T-helper 22 cell (primary cell): ENCODE measurements around the gene DUSP5.
"Not testable (repeated sequence)": the region's sequence is repeated elsewhere in the genome, so short reads cannot be mapped to it uniquely, and the experiment has no call there.

ENCODE experiments used
- DNase-seq: peaks from one replicate; pipeline ENCODE4 v3.0.0-alpha.2; 2020; ENCODE audit warnings: low read depth

The DUSP5 gene

GRCh38 chr10:110497438-110498086, at the start of gene DUSP5:
TSS of gene DUSP5 (plus strand) at chr10:110497907. CDS start at chr10:110498122, 215 bp downstream.
- DNase-seq: peak; percentile 90

DNA sequence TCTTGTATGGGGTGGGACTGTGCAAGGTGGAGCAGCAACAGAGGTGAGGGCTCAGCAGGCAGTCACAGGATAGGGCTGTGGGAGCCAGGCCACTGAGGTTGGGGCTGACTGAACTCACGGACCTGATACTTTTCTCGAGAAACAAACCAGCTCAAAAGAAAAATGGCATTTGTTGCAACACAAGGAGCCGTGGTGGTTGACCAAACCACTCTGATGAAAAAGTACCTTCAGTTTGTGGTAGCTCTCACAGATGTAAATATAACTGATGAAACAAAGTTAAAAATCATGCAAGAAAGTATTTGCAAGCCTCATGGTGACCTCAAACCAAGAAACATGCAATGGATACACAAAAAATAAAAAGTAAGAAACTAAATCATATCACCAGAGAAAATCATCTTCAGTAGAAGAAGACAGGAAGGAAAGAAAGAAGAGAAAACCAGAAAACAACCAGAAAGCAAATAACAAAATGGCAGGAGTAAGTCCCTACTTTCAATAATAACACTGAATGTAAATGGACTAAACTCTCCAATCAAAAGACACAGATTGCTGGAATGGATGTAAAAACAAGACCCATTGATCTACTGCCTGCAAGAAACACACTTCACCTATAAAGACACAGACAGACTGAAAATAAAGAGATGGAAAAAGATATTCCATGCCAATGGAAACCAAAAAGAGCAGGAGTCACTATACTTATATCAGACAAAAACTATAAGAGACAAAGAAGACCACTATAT, 48.9 kb upstream of the DUSP5 start:
- DNase-seq: no peak

- no peak for DNase-seq
These were observed 42.3 kb upstream of the DUSP5 start for GRCh38 chr10:110455446-110455845.

- DNase-seq: no peak
These were observed 41.7 kb upstream of the DUSP5 start for GRCh38 chr10:110456046-110456445.

DNA sequence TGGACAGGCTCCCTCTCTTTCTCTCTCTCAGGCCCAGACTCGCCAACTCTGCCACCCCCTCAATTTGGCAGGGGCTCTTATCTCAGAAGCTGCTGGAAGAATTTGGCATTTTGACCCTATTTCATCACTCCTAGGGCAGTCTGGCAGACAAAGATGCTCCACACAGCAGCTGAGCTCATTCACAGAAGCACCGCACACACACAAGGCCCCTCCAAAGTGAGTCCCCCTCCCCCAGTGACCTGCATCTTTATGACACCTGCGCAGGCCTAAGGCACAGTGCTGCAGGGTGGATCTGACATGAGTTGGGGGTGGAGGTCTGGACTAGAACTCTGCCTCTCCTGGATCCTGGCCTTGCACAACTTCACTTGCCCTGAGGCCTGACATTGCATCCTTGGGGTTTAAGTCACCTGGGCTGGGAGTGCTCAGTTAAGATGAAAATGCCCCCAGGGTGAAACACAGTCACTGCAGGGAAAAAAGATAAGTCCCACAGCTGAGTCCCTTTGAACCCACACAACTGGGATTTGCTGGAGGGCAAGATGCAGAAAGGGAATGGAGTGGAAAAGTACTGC, 41.1 kb upstream of the DUSP5 start:
- no peak for DNase-seq

DNA sequence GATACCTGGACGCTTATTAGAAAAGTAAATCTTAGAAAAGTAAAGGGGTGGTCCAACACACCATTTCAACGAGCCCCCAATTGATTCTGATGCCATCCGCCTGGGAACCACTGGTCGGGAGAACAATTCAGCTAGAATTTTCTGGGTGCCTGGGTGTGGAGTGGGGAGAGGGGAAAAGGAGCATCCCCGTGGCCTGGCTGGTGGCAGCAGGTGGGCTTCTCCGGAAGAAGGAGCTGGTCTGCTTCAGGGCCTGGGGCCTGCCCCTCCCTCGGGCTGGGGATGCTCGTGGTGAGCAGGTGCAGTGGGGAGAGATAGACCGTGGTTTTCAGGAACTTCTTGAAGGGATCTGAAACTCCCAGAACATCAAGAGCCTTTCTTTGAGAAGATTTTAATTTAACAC, 39.9 kb upstream of the DUSP5 start:
- no peak for DNase-seq

DNA sequence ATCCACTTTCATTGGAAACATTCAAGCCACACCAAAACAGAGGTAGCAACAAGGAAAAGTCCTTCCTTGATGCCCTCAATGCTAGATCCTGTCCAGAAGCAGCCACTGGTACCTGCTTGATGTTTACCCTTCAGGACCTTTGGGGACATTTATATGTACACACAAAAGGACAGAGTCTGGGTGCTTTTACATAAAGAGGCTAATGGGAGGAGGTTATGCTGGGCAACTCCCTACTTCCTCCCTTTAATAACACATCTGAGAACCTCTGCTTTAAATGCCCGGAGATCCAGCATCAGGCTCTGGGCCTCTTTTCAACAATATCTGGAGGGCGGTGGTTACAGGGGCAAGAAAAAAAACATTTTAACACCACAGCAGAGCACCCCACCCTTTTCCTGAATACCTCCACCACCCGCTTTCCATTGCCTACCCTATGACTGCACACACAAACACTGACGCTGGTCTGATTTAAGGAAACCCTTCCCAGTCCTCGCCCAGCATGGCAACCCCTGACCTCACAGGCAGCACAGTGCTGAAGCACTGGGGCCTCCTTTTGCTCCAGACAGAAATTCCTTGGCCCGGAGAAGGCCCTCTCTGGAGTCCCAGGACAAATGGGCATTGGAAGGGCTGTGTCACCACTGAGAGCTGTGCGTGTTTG, 39.3 kb upstream of the DUSP5 start:
- DNase-seq: no peak

DNA sequence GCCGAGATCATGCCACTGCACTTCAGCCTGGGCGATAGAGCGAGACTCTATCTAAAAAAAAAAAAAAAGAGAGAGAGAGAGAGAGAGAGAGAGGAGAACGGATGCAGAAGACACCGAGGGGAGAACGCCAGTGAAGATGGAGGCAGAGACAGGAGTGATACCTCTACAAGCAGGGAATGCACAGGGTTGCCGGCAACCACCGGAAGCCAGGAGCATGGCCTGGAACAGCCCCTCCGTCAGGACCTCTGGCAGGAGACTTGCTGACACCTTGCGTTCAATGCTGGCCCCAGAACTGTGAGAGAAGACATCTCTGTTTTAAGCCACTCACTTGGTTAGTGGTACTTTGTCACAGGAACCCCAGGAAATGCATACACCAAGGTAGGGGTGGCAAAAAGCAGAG, 38.1 kb upstream of the DUSP5 start:
- no peak for DNase-seq

DNA sequence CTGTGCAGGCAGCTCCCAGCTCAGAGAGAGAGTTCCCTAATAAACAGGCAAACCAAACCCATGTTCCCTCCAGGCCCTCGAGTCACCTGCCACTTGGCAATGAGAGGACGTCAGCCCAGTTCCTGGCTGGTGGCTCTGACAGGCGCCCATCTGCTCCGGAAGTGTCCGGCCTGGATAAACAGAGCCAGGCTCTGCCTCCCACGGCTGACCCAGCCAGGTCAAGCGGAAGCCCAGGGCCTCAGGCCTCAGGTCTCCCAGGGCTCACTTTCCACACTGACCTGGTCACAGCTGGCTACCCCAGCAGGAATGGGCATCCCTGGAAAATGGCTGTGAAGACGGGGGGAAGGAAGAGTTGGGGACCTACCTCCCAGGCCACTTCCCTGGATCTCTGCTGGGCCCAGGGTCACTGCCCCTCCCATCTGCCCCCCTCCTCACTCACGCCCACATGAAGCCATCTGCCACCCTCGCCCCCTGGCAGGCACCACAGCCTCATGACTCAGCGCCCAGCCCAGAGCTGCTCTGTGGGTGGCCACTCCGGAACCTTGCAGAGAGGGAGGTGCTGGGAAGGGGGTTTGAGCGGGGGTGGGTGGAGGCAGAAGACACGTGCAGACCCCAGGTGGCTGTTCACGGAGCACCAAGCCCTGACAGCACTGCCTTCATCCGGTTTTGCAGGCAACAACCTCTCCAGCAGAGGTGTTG, 37.4 kb upstream of the DUSP5 start:
- DNase-seq: no peak

- DNase-seq: no peak
These were observed 36.6 kb upstream of the DUSP5 start for GRCh38 chr10:110461088-110461487.

- DNase-seq: no peak
These were observed 36.2 kb upstream of the DUSP5 start for GRCh38 chr10:110461530-110461929.

DNA sequence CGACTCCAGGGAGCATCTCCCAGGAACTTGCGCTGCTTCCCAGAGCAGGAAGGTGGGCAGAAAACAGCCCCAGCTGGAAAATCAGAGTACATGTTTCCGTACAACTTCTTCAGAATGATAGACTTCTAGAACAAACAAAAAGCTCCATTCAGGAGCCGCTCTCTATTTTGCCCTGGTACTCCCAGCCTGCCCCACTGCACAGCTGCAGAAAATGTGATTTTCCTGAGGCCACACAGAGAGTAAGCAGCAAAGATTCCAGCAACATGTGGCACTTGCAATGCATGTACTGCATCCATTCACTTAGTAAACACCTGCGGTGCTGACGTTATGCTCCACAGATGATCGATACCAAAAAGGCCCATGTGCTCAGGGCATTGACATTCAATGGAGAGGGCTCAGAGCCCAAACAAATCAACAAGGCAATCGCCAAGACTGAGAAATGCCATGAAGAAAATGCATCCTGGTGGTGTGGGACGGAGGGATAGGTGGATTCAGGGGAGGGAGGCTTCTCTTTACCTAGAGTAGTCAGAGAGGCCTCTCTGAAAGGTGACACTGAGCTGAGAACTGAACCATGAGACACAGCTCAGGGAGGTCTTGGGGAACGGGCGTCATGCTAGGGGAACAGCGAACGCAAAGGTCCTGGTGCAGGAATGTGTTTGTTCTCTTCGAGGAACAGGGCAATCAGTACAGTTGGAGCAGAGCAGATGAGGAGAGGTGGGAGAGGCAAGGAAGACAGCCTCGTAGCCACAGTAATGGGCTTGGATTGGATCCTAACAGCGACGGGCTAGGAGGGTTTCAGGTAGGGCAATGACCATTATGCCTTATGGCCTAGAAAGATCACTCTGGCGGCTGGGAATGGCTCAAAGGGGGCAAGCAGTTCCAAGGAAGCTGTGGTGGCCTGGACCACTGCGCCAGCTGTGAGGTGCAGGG, 35.3 kb upstream of the DUSP5 start:
- DNase-seq: no peak

GRCh38 chr10:110468258-110468657, 29.4 kb upstream of the DUSP5 start:
- DNase-seq: not testable (repeated sequence)

GRCh38 chr10:110470541-110470940, 27.2 kb upstream of the DUSP5 start:
- not testable (repeated sequence) for DNase-seq

- DNase-seq: no peak
These were observed 26.1 kb upstream of the DUSP5 start for GRCh38 chr10:110471566-110472139.

GRCh38 chr10:110474017-110474416, 23.7 kb upstream of the DUSP5 start:
- DNase-seq: no peak

DNA sequence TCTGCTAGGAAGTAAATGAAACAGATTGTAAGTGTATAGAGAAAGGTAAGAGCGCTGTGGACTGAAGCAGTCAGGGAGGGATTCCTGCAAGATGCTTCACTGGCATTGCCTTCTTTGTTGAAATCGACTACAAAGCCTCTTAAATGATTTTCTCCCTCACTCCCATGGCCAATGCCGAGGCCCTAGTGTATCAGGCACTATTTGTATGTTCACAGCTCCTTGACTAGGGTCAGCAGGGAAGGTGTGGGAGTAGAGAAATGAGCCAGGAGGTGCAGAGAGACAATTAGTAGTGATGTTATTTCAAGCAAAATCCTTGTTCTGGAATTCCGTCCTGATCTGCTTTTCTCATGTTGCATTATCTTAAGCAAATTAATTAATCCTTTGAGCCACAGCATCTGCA, 22.9 kb upstream of the DUSP5 start:
- DNase-seq: no peak

GRCh38 chr10:110475722-110476515, 21.8 kb upstream of the DUSP5 start:
- no peak for DNase-seq

DNA sequence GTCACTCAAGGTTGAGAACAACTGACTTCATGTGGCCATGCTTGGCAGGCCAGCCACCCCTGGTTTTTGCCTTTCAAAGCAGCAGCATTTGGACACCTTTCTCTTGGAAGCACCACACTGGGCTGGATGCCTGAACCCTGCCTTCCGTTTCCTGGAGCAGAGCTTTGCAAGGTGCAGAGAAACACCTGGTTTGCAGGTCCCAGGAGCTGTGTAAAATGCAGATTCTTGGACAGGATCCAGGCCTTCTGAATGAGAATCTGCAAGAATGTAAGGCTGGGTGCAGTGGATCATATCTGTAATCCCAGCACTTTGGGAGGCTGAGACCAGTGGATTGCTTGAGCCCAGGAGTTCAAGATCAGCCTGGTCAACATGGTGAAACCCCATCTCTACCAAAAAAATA, 18.0 kb upstream of the DUSP5 start:
- no peak for DNase-seq

GRCh38 chr10:110480387-110480786, 17.3 kb upstream of the DUSP5 start:
- no peak for DNase-seq
